Islet of Langerhans (tissue), 1 donor: Measurements from ENCODE around the gene ESRRB.

Source experiments
- FAIRE-seq: peaks from one replicate; lab custom pipeline; 2011; peaks lifted over from hg19 to GRCh38; lab: Jason Lieb, UNC

Gene ESRRB

DNA sequence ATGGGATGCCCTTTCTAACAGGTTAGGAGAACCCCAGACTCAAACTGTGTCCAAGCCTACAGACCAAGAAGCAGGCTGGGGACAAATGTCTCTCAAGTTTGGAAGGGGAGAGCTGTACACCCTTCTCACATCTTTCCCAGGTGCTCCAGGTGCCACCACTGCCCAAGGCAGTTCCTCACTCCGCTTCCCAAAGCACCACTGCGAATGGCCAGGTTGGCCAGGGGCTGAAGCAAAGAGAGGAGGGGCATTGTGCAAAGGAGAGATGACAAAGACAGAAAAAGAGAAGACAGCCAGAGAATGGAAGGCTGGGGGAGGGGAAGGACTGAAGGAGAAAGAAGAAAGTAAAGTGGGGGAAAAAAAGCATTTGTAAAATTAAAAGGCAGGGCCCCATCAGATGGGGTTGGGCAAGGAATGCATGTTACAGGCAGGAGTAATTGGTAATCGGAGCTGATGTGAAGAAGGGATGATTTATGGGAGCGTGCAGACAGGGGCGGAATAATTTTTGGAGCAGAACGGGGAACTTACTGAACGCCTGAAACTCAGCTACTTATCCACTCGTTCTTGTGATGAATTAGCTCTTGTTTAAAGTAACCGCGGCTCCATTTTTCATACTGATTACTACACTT lies 165.8 kb downstream of the ESRRB start:
- no peak for FAIRE-seq

DNA sequence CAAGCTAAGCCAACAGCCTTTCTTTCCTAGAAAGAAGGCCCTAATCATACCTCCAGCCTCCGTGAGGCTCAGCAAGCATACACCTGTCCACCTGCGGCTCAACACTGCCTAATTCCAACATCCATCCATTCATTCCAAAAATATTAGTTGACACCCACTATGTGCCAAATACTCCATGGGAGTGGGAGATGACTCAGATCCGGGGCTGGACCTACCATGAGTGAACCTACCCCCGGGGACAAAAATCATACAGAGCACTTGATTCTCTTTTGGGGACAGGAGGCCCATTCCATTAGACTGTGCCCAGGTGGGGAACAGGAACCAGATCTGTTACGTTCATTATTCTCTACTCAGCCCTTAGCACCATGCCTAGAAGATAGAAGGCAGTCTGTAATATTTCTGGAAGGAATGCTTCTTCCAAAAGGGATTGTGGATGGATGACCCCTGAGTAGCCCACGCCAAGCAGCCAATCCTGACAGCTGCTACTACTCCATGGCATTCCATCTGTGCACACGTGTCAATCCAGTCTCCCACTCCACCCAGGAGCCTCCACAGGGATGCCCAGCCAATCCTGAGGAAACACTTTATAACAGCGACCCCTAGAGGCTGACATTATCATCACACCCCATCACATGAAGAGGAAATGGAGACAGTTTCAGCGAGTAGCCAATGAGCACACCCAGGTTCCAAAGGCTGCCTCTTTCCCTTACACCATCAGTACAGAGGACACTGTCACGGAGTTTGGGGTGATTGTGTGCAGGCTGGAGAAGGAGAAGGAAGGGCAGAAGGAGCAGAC lies 170.7 kb downstream of the ESRRB start:
- no peak for FAIRE-seq

DNA sequence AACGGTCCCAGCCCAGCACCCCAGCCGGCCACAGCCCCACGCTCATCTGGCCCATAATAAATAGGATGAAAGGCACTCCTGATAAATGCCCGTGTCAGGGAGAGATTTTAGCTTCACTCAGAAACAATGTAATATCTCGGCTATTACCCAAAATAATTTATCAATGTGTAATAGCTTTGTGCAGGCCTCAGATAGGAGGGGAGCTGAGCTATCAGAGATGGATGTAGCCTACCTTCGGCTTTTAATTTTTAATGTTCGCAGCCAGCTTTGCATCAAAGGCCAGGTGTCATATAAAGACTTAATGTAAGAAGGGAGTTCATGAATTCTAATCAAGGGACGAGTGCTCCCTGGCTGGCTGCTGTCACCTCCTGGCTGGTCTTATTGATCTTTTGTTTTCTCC lies 171.9 kb downstream of the ESRRB start:
- FAIRE-seq = no peak

DNA sequence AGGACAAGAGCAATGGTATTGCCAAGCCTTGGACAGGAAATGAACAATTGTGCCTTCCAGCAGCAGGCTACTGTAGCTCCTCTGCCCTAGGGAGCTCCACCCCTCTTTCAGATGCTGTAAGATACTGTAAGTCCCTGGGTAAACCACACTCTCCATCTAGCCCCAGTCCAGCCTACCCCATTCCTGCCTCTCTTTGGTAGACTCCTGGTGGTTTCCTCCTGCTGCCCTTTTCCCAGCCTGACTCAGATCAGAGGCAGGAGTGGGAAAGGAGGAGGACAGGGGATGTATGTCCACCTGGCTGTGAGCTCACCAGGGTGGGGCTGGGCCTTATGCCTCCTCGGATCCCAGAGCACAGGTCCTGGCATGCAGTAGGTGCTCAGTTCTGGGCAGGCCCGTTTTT lies 174.6 kb downstream of the ESRRB start:
- FAIRE-seq = no peak

DNA sequence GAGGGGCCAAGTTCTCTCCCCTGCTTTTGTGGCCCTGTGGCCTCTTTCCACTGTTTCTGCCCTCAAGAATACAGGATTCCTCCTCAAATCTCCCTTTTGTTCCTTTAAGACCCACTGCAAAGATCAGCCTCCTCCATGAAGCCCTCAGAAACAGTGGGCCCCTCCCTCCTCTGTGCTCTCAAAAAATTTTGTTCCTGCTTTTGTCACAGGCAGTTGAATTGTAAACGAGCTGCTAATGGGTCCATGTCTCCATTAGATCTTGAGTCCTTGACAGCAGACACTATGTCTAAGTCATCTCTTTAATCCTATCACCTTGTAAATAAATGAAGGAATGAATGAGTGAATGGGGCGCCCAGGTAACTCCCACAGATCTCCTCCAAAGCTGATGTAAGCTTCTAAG lies 175.2 kb downstream of the ESRRB start:
- no peak for FAIRE-seq
